Right ventricle myocardium superior (tissue), 1 donor: ENCODE results near the gene PDLIM5. TPM values are rescaled to one million over a fixed set of nuclear protein-coding genes. Genes with fewer than 3 reads are reported as not detected.
A peak's percentile ranks its signal among the peaks of the same experiment; 100 is the strongest.
"Not testable (repeated sequence)": the region's sequence is repeated elsewhere in the genome, so short reads cannot be mapped to it uniquely, and the experiment has no call there.

Source experiments
- ATAC-seq: fragments of 200-7000 bp; cut with Tn5 transposase; one replicate; pipeline ENCODE4 v1.9.1; 2020; ENCODE audit warnings: mild to moderate bottlenecking; ENCODE audit not compliant: poor library complexity
- DNase-seq: peaks from one replicate; pipeline ENCODE4 v3.0.0-alpha.2; 2020
- intact Hi-C: fragments of 100-400 bp; cut with DNase I; formaldehyde crosslinking; loops from one replicate; pipeline ENCODE4 v1.11.2; 2022
- total RNA-seq: library from RNA; stranded (reverse); fragmentation: NEBNext Ultra II Directional; extraction: Animal tissue kit (Norgen Biotek cat#: 25700); gene quantifications from one replicate; pipeline ENCODE4 v1.2.1, GENCODE V29; 2021
- donor health status: DM: no; HTN: yes; CAD: no; lungs with severe emphysema.

The PDLIM5 gene
- total RNA-seq, 1 donor from 2014 or later = 979 TPM

DNA sequence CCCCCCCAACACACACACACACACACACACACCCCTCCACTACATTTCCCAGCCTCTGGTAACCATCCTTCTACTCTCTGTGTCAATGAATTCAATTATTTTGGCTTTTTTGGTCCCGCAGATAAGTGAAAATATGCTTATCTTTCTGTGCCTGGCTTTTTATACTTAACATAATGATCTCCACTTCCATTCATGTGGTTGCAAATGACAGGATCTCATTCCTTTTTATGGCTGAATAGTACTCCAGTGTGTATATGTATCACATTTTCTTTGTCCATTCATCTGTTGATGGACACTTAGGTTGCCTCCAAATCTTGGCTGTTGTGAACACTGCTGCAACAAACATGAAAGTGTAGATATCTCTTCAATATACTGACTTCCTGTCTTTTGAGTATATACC, 59.8 kb downstream of the PDLIM5 start:
- intact Hi-C loops = loop anchor here (10.0 kb wide), 1 partner anchor 53 kb away; no protein-coding TSS in a partner anchor
- no peak for DNase-seq
- ATAC-seq = no peak

DNA sequence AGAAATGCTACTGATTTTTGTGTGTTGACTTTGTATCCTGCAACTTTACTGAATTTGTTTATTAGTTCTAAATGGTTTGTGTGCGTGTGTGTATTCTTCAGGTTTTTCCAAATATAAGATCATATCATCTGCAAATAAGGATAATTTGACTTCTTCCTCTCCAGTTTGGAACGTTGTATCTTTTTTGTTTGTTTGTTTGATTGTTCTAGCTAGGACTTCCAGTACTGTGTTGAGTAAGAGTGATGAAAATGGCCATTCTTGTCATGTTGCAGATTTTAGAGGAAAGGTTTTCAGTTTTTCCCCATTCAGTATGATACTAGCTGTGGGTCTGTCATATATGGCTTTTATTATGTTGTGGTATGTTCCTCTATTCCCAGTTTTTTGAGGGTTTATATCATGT, 61.8 kb downstream of the PDLIM5 start:
- ATAC-seq, DNase-seq: not testable (repeated sequence)
- intact Hi-C loops = loop anchor here (10.0 kb wide), 1 partner anchor 51 kb away; no protein-coding TSS in a partner anchor

- intact Hi-C loops = loop anchor here (10.0 kb wide), 1 partner anchor 49 kb away; no protein-coding TSS in a partner anchor
- ATAC-seq (no peak), DNase-seq (no peak)
These were observed 63.6 kb downstream of the PDLIM5 start for GRCh38 chr4:94515365-94515764.

GRCh38 chr4:94516067-94516466, 64.3 kb downstream of the PDLIM5 start:
- intact Hi-C loops = loop anchor here (10.0 kb wide), 1 partner anchor 49 kb away; no protein-coding TSS in a partner anchor
- no peak for DNase-seq
- no peak for ATAC-seq

DNA sequence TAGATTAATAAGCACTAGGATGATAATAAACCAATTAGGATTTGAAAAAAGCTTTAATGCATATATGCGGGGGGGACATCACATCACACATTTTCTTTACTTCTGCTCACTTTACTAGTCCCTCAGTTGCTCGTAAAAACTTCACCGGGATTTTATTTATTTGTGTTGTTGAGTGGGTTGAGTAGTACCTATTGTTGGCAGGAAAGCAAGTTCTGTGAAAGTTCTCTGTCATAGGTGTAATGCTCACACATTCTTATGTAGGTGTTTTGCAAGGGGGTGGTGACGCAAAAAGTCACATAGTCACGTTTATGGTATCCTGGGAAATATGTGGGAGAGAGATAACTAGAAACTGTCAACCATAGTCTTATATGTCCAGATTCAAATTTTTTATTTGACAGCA, 65.3 kb downstream of the PDLIM5 start:
- ATAC-seq (peak; percentile 8), DNase-seq (no peak)
- intact Hi-C loops = loop anchor here (10.0 kb wide), 1 partner anchor 48 kb away; no protein-coding TSS in a partner anchor

- intact Hi-C loops = loop anchor here (10.0 kb wide), 1 partner anchor 47 kb away; no protein-coding TSS in a partner anchor
- DNase-seq (no peak), ATAC-seq (no peak)
These were observed 65.8 kb downstream of the PDLIM5 start for GRCh38 chr4:94517492-94517891.

GRCh38 chr4:94519019-94519418, 67.3 kb downstream of the PDLIM5 start:
- peak; percentile 19 for ATAC-seq
- intact Hi-C loops = loop anchor here (10.0 kb wide), 1 partner anchor 46 kb away; no protein-coding TSS in a partner anchor
- no peak for DNase-seq

DNA sequence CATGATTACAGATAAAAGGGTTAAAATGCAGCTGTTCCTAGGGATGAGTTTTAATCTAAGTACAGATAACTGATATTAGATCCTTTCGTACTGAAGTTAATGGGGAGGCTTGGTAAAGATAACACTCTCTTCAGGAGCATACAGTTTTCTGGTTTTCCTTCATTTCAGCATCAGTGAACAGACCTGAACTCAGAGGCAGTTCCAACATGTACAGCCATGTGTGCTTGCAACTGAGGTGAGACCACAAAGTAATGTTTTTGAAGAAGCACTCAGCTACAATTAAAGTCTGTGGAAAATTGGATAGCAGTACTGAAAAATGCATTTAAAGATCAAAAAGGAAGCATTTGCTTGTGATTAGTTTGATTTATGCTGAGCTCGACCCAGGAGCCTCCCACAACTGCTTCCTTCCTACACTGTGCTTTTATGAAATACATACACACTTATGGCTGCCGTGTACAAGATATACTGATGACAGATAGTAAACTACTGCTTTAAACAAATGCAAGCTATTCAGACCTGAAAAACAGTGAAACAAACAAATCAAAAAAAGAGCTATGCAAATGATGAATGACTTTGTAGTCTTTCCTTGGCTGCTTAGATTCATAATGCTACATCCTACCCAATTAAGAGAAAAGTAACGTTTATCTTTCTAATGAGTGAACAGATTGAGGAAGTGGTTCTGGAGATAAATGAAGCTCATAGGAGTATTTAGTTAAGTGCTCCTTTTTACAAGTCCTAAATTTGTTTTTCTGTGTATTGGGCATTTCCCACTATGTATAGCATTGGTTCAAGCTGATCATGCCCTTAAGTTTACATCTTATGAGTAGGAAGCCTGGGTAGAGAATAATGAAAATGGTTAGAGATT, 68.4 kb downstream of the PDLIM5 start:
- intact Hi-C loops = loop anchor here (10.0 kb wide), 2 partner anchors 45 to 65 kb away; partner anchors contain the start of gene PDLIM5
- DNase-seq (no peak), ATAC-seq (no peak)

GRCh38 chr4:94523033-94523580, 71.4 kb downstream of the PDLIM5 start:
- intact Hi-C loops = loop anchor here (10.0 kb wide), 1 partner anchor 68 kb away; the partner anchor contains the start of gene PDLIM5
- DNase-seq = no peak
- no peak for ATAC-seq

DNA sequence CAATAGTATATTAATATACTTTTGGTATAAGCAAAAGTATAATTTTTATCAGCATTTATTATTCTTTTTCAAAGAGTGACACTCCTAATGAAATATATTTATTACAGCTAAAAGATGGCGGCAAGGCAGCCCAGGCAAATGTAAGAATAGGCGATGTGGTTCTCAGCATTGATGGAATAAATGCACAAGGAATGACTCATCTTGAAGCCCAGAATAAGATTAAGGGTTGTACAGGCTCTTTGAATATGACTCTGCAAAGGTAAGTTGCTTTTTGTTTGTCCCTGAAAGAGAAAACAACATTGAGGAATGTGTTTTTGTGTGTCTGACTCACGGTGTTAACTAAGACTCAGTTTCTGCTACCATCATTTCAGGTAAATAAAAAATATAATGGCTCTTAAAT, 71.9 kb downstream of the PDLIM5 start:
- intact Hi-C loops = loop anchor here (10.0 kb wide), 1 partner anchor 69 kb away; the partner anchor contains the start of gene PDLIM5
- DNase-seq = no peak
- no peak for ATAC-seq

- DNase-seq (no peak), ATAC-seq (peak; percentile 13)
These were observed 74.4 kb downstream of the PDLIM5 start for GRCh38 chr4:94525993-94526728.

DNA sequence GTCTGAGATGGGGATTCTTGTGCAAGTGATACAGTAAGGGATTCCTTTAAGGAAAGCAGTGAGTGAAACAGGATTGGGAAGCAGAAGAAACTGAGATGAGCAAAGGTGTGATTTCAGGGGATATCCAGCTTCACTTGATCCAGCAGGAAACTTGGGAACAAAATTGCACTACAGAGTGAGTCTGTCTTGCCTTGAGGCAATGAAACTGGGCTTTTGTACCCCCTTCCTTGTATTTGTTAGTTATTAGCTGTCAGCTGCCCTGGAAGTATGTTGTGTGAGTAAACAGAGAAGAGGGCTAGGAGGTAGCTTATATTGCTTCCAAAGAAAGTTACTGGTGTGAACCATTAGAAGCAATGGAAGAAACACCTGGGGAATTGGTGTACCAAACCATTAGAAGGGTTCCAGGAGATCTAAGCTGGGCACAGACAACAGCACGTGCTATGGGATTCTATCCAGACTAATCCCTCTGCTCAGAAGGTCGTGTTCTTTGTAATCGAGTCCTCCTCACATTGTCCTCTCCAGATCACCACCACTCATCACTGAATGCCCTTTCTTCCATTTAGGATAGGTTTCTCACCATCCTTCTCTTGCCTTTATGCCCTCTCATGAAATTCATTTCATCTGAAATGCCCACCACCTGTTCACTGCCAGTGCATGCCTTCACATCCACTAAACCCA, 76.0 kb downstream of the PDLIM5 start:
- ATAC-seq = peak; percentile 59
- intact Hi-C loops = loop anchor here (10.0 kb wide), 1 partner anchor 73 kb away; the partner anchor contains the start of gene PDLIM5

More at GRCh38 chr4:94525993-94526728, 74.4 kb downstream of the PDLIM5 start:
- intact Hi-C loops = loop anchor here (10.0 kb wide), 1 partner anchor 71 kb away; the partner anchor contains the start of gene PDLIM5

DNA sequence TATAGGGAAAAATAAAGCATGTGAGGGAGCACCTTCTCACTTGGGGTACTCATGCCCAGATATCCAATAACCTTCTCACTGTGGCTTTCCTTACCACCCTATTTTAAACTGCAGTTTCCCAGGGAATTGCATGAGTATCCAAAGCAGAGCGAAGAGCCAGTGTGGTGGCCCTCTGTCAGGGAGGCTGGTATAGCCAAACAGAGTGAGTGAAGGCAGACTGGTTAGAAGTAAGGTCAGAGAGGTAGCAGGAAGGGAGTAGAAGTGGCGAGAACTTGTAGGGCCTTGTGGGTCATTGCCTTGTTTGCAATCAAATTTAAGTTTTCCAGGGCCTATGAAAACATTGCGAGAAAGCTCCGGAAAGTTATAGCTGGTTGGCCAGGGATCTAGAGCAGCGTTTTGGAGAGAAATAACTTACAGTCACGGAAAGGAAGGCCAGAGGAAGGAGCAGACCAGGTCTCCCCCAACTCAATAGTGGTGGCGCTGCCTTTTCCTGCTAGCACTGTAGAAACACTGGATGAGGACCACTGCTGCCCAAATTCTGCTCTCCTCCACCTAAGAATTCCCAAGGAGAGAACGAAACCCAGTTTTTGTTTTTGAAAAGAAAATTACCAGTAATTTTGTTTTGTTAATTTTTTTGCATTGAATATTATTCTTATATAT, 77.2 kb downstream of the PDLIM5 start:
- intact Hi-C loops = loop anchor here (10.0 kb wide), 1 partner anchor 74 kb away; the partner anchor contains the start of gene PDLIM5
- DNase-seq (no peak), ATAC-seq (peak; percentile 13)

More for the DNA sequence above, 76.0 kb downstream of the PDLIM5 start:
- no peak for DNase-seq

GRCh38 chr4:94530073-94530472, 78.3 kb downstream of the PDLIM5 start:
- ATAC-seq = no peak
- intact Hi-C loops = no loop called here

GRCh38 chr4:94531991-94532789, 80.4 kb downstream of the PDLIM5 start:
- ATAC-seq (no peak), DNase-seq (no peak)
- intact Hi-C loops = no loop called here

More at GRCh38 chr4:94530073-94530472, 78.3 kb downstream of the PDLIM5 start:
- no peak for DNase-seq

GRCh38 chr4:94533405-94534223, 81.9 kb downstream of the PDLIM5 start:
- ATAC-seq = no peak
- intact Hi-C loops = no loop called here
- DNase-seq = no peak
